Neural crest cell (in vitro differentiated cells): ENCODE measurements around the gene DNAH7. TPM values are rescaled to one million over a fixed set of nuclear protein-coding genes. Genes with fewer than 3 reads are reported as not detected.

Experiments
- DNase-seq: peaks from one replicate; pipeline ENCODE4 v3.0.0; 2021; ENCODE audit warnings: low read depth, mixed read lengths, low spot score
- H3K27ac Mint-ChIP-seq: one replicate; pipeline ENCODE4 v1.8.0; 2021; ENCODE audit warnings: mild to moderate bottlenecking, mixed read lengths; ENCODE audit not compliant: unreplicated experiment
- H3K27me3 Mint-ChIP-seq: 2 replicates; pipeline ENCODE4 v1.8.0; 2021; ENCODE audit warnings: low read depth, mild to moderate bottlenecking, mixed read lengths
- H3K36me3 Mint-ChIP-seq: 2 replicates; pipeline ENCODE4 v1.8.0; 2021; ENCODE audit warnings: low read depth, mild to moderate bottlenecking, mixed read lengths
- H3K4me1 Mint-ChIP-seq: 2 replicates; pipeline ENCODE4 v1.8.0; 2021; ENCODE audit warnings: mixed read lengths
- H3K4me3 Mint-ChIP-seq: one replicate; pipeline ENCODE4 v1.8.0; 2021; ENCODE audit warnings: mild to moderate bottlenecking, mixed read lengths
- H3K9me3 Mint-ChIP-seq: 2 replicates; pipeline ENCODE4 v1.8.0; 2021; ENCODE audit warnings: mixed read lengths
- CTCF ChIP-seq: fragments of 200-600 bp; sonication (generic); conservative IDR thresholded peaks from 2 replicates; pipeline ENCODE4 v1.5.0; 2021; ENCODE audit warnings: antibody characterized with exemption, mild to moderate bottlenecking
- total RNA-seq: library from RNA; stranded (reverse); gene quantifications from 2 replicates; pipeline ENCODE4 v1.2.1, GENCODE V29; 2021

DNAH7 gene
- total RNA-seq, 1 donor from 2014 or later: 1.5 TPM

- Mint-ChIP-seq H3K27me3 (no peaks in the 10 kb centered on the region), H3K36me3 (no peaks in the 10 kb centered on the region), H3K27ac (no peak overlapping the region), H3K4me1 (peaks cover 4% of the 10 kb centered on the region), H3K9me3 (no peaks in the 10 kb centered on the region), H3K4me3 (no peak overlapping the region)
- no peak for TF ChIP-seq CTCF
- DNase-seq: no peak
These were observed 258.1 kb downstream of the DNAH7 start for GRCh38 chr2:195810340-195811098.

GRCh38 chr2:195808189-195808588, 260.4 kb downstream of the DNAH7 start:
- H3K27me3 Mint-ChIP-seq: no peaks in the 10 kb centered on the region
- no peak for DNase-seq
- H3K27ac Mint-ChIP-seq: no peak overlapping the region
- no peak for TF ChIP-seq CTCF
- H3K4me3 Mint-ChIP-seq: no peak overlapping the region
- no peaks in the 10 kb centered on the region for H3K36me3 Mint-ChIP-seq
- peaks cover 4% of the 10 kb centered on the region for H3K4me1 Mint-ChIP-seq
- no peaks in the 10 kb centered on the region for H3K9me3 Mint-ChIP-seq

- H3K27ac Mint-ChIP-seq: no peak overlapping the region
- no peaks in the 10 kb centered on the region for H3K9me3 Mint-ChIP-seq
- no peaks in the 10 kb centered on the region for H3K4me1 Mint-ChIP-seq
- H3K36me3 Mint-ChIP-seq: no peaks in the 10 kb centered on the region
- TF ChIP-seq CTCF: no peak
- DNase-seq: no peak
- H3K27me3 Mint-ChIP-seq: no peaks in the 10 kb centered on the region
- H3K4me3 Mint-ChIP-seq: no peak overlapping the region
These were observed 263.2 kb downstream of the DNAH7 start for GRCh38 chr2:195805283-195805976.

- H3K27me3 Mint-ChIP-seq: no peaks in the 10 kb centered on the region
- peaks cover 7% of the 10 kb centered on the region for H3K36me3 Mint-ChIP-seq
- H3K27ac Mint-ChIP-seq: no peak overlapping the region
- no peak overlapping the region for H3K4me3 Mint-ChIP-seq
- no peaks in the 10 kb centered on the region for H3K4me1 Mint-ChIP-seq
- H3K9me3 Mint-ChIP-seq: peaks cover 11% of the 10 kb centered on the region
- DNase-seq: no peak
- no peak for TF ChIP-seq CTCF
These were observed 272.8 kb downstream of the DNAH7 start for GRCh38 chr2:195795879-195796278.

- H3K9me3 Mint-ChIP-seq: peaks cover 18% of the 10 kb centered on the region
- no peak overlapping the region for H3K4me3 Mint-ChIP-seq
These were observed 274.8 kb downstream of the DNAH7 start for GRCh38 chr2:195793881-195794280.

More at GRCh38 chr2:195793881-195794280, 274.8 kb downstream of the DNAH7 start:
- Mint-ChIP-seq H3K36me3 (peaks cover 13% of the 10 kb centered on the region), H3K4me1 (no peaks in the 10 kb centered on the region), H3K27ac (no peak overlapping the region), H3K27me3 (no peaks in the 10 kb centered on the region)
- no peak for TF ChIP-seq CTCF
- no peak for DNase-seq
